OCI-M2 (cell line): ENCODE measurements around the gene CLMN.

ENCODE experiments used
- DNase-seq: peaks from one replicate; lab custom pipeline; 2025; ENCODE audit not compliant: unreplicated experiment; lab: John Stamatoyannopoulos, UW

The CLMN gene

DNA sequence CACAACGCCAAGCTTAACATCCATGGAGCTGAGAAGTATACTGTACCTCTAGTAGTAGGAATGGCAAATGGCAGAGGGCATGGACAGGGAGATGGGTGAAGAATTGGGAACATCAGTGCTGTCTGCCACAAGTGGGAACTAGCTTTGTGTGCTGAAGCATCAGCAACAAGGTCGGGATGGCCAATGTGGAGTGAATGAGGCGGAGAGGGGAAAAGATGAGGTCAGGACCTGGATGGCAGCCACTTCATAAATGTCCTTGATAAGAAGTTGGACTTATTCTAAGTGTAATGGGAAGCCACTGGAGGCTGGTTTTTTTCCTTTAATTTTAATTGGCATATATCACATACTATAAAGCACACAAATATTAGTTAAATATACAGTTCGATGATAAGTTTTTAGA, 21.9 kb upstream of the CLMN start:
- DNase-seq, result no peak

DNA sequence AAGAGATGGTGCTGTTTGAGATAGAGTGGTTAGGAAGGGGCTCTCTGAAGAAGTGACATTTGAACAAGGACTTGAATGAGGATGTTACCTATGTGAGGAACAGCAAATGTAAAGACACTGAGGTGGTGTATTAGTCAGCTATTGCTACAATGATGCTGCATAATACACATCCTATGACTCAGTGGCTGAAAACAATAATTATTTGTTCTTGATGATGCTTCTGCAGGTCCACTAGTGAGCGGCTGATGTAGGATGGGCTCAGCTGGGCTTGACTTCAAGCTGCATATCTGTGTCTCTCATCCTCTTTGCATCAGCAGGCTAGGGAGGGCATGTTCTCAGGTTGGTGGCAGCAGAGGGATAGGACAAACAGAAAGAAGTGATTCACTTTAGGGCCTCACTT, 21.4 kb upstream of the CLMN start:
- no peak for DNase-seq

DNA sequence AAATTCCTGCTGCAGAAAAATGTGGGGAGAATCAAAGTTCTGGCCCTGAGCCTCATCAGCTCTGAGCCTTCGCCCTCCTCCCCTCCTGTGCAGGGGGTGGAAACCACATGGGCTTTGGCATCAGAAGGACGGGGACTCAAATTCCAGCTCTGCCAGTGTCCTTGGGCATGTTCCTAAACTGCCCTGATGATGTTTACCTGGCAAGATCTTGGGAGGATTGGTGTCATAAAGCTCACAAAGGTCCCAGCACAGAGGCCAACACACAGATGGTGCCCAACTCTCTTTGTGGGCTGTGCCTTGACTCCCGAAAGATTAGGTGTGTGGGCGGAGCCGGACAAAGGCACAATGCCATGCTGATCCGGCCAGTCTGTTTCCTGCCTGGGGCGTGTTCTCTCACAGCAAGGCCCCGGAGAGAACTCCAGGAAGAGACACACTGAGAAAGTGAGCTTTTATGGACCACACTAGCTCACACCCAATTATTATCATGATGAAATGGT, 20.5 kb upstream of the CLMN start:
- no peak for DNase-seq

DNA sequence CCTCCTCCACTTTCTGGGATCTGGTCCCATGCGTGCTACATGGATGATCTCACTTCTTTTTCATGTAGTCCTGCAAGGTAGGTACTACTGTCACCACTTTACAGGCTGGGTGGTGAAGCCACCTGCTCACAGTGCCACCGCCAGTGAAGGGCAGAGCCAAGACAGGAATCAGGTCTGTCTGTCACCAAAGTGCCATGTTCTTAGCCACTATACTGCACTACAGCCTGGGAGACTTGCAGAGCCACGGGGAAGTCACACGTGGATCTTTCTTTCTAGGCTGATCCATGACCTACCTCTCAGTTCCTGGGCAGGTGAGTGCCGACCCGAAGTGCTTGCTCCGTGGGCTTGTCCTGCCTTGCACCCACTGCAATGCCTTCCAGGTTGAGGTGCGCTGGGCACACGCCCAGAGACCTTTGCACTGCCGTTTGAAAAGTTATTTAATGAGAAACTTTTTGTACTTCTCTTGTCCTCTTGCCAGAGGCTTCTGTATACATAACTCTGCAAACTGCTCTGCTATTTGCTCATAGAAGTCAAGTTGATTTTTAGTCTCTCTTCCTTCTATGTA, 19.7 kb upstream of the CLMN start:
- no peak for DNase-seq

DNA sequence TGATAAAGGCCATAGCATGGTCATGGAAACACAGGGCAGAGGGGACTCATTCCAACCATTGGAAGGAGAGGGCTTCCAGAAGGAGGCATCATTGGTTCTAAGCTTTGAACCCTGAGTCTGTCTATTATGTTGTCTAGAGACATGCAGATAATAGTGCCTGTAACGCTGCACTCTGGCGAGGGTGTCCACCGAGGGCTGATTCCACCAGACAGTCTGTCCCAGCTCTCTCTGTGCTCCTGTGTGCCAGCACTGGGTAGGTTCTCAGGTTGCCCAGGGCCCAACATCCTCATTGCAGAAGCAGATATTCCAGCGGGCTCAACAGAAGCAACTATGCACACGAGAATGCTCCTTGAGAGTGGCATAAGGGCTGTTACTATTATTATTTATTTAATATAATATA, 18.7 kb upstream of the CLMN start:
- DNase-seq, result no peak

DNA sequence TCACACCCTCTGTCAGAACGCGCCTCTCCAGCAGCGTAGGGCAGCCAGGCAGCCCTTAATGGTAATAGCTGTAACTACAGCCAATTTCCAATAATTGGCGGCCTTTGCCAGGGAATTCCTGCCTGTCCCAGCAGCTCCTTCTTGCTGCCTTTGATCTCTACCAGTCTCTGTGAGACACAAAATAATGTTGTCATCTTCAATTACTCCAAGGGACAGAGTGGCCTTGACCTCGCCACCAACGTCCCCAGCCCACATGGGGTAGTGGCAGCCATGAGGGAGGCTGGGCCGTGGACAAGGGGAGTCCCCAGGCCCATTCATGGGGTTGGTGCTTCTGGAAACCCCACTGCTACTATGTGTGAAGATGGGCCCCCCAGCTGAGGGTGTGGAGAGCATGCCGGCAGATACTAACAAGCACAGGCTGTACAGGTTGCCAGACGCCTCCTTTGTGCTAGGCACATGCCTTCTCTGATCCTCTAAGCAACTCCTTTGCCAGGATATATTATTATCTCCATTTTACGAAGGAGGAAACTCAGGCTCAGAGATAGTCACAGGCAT, 17.4 kb upstream of the CLMN start:
- DNase-seq, result no peak

DNA sequence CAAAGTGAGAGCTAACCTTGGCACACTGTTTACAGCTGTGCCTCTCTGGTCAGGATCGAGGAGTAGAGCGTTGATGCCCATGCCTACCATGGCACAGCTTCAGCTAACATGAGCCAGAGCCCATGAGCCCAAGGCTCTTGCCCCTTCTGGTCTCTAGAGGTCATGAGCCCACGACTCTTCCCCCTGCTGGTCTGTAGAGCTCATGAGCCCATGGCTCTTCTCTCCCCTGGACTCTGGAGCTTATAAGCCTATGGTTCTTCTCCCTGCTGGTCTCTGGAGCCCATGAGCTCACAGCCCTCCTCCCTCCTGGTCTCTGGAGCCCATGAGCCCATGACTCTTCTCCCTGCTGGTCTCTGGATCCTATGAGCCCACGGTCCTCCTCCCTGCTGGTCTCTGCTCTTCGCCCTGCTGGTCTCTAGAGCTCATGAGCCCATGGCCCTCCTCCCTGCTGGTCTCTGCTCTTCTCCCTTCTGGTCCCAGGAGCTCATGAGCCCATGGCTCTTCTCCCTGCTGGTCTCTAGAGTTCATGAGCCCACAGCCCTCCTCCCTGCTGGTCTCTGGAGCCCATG, 16.6 kb upstream of the CLMN start:
- DNase-seq, result no peak

DNA sequence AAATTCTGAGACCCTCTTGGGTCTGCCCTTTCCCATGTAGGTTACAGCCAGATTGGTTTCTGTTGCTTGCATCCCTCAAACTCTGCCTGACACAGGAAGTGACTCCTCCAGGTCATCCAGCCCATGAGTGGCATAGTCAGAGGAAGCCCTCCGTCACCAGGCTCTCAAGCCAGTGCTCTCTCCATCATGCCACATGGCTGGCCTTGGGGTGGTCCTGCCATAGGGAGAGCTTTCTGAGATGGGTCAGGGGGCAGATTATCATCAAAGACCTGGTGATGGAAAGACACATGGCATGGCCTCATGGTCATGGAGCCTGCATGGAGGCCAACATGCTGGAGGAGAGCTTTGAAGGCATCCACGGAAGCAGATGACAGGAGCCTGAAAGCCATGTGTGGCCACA, 15.4 kb upstream of the CLMN start:
- no peak for DNase-seq

DNA sequence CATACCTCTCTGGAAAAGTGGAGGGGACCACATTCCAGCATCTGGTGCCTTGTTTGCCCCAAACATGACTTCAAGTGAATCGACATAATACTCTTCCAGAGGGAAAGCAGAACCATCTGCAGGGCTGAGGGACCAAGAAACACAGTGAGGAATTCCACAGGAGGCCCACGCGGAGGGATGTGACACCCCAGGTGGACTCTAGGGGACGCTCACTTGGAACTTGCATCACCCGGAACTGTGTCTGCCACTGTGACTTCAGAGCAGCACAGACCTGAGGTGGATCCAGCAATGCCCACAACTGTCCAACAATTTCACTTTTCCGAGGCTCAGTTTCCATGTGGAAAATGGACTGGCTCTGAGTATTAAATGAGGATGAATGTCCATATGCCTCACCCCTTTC, 14.3 kb upstream of the CLMN start:
- no peak for DNase-seq

DNA sequence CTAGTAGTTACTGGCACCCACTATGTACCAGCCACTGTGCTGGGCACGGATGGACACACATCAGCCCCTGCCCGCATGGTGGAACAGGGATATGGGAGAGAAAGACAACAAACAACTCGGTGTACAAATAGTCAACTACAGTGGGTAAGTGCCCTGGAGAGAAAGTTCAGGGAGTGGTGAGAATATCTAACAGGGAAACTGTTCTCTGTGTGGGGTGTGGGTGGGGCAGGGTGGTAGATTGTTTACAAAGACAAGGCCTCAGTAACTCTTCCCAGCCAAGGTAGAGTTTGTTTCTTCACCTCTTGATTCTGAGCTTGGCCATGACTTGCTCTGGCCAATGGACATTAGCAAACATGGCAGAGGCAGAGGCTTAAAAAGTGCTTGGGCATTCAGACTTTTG, 12.9 kb upstream of the CLMN start:
- DNase-seq, result no peak

DNA sequence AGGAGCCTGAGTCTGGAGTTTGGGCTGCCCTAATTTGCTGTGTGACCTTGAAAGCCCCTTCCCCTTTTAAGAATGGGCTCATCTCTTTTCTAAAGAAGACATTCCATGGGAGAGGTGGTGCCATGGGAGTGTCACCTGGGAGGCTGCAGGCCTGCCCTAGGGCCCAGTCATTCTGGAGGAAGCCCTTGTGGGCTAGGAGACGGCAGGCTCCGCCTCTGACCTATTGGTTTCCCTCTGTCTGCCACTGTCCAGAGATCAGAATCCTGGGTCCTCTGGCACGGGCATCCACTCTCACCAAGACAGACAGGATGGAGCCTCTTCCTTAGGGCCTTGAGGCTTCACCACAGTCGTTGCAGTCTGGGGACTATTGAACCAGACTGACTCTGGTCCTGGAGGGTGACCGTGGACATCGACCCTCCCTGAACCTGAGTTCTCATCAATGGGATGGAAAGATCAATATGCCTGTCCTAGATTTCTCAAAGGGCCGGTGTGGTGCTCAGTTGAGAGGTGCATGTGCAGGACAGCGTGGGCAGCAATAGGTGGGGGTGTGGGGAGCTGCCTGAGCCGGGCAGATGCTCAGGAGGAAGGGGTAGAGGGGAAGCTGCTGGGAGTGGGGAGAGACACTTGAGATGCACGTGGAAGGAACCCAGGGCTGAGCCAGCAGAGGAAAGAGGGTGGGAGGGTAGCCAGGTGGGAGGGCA, 12.2 kb upstream of the CLMN start:
- DNase-seq, result no peak

DNA sequence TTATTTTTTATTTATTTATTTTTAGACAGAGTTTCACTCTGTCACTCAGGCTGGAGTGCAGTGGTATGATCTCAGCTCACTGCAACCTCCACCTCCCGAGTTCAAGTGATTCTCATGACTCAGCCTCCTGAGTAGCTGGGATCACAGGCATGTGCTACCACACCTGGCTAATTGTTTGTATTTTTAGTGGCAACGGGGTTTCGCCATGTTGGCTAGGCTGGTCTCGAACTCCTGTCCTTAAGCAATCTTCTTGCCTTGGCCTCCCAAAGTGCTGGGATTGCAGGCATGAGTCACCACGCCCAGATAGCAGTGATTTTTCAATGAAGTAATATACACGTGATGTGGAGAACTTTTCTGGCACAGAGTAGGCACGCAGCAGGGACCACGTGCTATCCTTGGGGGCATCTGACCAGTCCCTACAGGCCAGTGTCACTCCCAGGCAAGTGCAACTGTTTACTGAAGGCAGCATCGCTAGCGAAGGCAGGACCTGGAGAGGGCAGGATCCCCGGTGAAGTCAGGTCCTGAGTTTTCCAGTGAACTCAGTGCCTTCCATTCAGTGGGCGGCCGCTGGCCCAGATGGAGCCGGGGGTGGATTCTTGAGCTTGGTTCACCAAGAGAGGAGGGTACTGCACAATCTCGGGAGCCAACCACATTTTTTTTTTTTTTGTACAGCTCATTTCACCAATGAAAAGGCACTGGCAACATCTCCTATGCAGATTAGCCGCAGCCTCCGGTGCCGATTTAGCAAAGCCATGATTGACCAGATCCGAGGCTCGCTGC, 11.1 kb upstream of the CLMN start:
- DNase-seq, result no peak

DNA sequence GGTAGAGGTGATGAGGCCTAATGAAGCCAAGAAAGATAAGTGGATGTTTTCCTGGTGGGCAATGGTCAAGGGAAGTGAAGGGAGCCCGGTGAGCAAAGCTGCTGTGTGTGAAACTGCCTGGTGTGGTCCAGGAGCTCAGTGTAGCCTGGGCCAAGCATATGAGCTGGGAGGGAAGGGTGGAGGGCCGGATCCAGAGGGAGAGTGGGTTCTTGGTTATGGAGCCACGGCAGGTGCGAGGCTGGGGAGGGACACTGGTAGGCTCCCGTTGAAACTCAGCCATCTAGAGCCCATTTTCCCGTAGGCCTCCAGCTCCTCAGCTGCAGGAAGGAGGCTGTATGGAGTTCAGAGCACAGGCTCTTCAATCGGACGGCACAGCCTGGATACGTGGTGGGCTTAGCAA, 10.2 kb upstream of the CLMN start:
- DNase-seq, result no peak

DNA sequence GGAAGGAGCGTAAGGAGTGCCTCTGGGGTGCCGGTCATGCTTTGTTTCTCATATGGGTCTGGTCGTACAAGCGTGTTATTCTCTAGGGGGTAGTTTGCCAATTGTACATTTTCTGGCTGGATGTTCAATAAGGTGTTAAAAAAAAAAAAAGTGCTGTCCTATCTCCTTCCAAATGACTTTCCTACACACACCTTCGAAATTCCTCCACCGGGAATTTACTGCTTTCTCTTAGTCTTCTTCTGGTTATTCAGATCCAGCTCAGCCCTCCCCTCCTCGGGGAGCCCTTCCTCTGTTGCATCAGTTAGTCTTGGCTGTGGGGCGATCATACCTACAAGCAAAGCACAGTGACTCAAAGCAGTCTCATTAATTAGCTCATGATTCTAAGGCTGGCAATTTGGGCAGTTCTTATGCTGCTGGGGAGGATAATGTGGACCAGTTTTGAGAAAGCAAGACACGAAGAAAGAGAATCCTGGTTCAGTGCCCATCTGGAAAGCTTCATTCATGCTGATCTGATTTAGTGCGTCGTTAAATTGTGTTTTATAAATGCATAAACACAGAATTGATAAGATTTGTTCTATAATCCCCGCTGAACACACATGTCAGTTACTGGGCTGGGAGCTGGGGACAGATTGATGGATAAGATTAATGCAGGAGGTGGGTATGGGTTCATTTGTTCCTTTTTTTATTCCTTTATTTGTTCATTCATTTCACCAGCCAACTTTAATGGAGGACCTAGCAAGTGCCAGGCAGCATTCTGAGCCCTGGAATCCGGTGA, 9.2 kb upstream of the CLMN start:
- DNase-seq, result no peak

DNA sequence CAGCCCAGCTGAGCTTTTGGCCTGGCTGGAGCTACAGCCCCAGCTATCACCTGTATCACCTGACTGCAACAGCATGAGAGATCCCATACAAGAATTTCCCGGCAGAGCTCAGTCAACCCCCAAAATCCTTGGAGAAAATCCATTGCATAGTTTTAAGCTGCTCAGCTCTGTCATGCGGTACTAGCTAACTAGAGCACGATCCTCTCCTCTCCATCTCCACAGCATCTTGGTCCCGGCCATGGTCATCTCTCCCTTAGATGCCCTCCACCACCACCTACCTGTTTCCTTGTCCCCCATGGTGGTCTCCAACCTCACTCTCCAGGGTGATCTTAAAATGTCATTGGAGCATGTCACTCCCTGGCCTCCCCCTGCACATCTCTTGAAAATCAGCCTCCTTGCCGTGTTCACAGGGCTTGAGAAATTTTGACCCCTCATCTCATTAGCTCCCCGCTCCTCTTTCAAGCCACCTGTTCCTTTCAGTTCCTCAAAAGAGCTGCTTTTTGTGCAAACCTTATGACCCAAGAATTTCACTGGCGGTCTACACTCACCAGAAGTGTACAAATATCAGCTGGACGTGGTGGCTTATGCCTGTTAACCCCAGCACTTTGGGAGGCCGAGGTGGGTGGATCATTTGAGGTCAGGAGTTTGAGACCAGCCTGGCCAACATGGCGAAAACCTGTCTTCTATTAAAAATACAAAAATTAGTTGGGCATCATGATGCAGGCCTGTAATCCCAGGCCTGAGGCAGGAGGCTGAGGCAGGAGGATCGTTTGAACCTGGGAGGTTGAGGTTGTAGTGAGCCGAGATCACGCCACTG, 8.1 kb upstream of the CLMN start:
- DNase-seq, result no peak

DNA sequence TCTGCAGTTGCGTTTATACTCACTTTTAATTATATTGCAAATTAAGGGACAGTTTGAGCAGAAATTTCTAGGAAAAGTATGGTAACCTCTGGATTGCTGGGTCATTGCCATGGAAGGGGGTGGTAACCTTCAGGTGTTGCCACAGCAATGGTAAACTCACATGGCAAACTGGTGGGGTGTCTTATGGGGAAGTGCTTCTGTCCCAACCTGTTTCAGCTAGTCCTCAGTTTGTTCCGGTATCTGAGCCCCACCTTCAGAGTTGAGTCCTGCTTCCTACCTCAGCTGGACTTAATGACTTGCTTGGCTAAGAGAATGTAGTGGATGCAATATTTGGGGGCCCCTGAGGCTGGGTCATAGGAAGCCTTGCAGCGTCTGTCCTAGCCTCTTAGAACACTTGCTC, 7.3 kb upstream of the CLMN start:
- no peak for DNase-seq

DNA sequence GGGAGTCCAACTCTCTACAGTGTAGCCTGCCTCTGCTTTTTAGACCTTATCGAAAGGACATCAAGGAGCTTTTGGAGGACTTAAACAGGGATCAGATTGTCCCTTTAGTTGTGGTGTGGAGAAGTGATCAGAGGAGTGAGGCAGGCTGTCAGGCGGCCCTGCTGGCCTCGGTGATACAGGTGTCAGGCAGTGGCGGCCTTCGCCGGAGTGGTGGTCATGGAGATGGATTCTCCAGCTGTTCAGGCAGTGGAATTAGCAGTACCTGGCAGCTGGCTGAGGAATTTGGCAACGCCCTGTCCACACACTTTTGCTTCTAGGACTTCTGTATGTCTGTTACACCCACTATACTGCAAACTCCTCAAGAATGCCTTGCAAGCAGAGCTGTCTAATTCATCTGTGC, 4.2 kb upstream of the CLMN start:
- no peak for DNase-seq

DNA sequence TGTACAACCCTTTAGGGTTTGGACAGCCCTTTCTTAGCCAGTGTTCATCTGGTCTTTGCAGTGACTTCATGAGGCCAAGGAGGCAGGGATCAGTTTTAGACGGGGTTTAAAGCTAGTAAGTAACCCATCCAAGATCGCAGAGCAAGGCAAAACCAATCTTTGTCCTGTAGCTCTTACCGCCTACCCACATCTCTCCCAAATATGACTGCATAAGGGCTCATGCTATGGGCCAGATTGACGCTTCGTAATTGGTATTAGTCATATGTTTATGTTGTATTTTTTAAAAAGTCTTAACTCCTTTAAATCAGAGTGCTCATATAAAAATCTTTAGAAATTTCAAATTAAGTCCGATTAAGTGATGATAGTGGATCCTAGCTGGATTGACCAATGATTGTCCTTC, 3.7 kb upstream of the CLMN start:
- DNase-seq, result no peak

DNA sequence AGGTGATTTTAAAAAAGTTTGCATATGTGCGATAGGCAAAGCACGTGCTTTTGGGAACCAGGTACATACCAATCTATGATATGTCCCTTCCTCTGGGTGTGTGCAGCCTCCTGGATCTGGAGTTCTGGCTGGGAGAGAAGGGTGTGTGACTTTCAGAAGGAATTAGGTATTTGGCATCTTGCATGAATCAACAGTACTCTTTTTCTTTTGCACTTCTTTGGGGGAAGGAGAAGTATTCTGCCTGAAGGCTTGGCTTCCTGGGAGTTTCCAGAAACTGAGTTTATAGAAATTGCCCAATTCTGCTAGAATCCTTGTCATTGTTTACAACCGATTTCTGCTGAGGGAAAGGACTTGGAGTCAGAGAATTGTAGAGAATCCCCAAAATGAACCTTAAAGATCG, 2.9 kb upstream of the CLMN start:
- no peak for DNase-seq
